Prostate gland (tissue), 2 donors: ENCODE measurements around the gene ABCA7. TPM values are rescaled to one million over a fixed set of nuclear protein-coding genes. Genes with fewer than 3 reads are reported as not detected.

Source experiments
- DNase-seq: peaks from one replicate; pipeline ENCODE4 v3.0.0-alpha.2; 2019; ENCODE audit warnings: low spot score
- H3K27ac ChIP-seq, 2 donors: fragments of 200-600 bp; sonication (generic); 2 replicates each; pipeline ENCODE4 v1.5.1; 2017 to 2019
- H3K27me3 ChIP-seq: fragments of 200-600 bp; sonication (generic); replicated peaks from 2 replicates; pipeline ENCODE4 v1.5.1; 2019; ENCODE audit not compliant: insufficient read depth
- H3K36me3 ChIP-seq, 2 donors: fragments of 200-600 bp; sonication (generic); 1 replicate in 1 of 2; 2 replicates in 1 of 2; pipeline versions ENCODE4 v1.5.1 to v1.8.1; 2017 to 2019
- H3K4me1 ChIP-seq: fragments of 200-600 bp; sonication (generic); replicated peaks from 2 replicates; pipeline ENCODE4 v1.5.1; 2019
- H3K4me3 ChIP-seq, 2 donors: fragments of 200-600 bp; sonication (generic); 2 replicates each; pipeline ENCODE4 v1.5.1; 2017 to 2019
- H3K9me3 ChIP-seq: fragments of 200-600 bp; sonication (generic); 2 replicates; pipeline ENCODE4 v1.5.1; 2017
- POLR2A ChIP-seq: fragments of 450-650 bp; IDR thresholded peaks from one replicate; pipeline ENCODE4 v1.6.1; 2016; ENCODE audit warnings: antibody characterized with exemption, mild to moderate bottlenecking
- POLR2AphosphoS5 ChIP-seq: sonication (generic); formaldehyde crosslinking; IDR thresholded peaks from one replicate; pipeline ENCODE4 v1.6.1; 2017; ENCODE audit warnings: antibody characterized with exemption
- WGBS: methylation state at CpG from one replicate; pipeline ENCODE4 v1.1.5; 2018; 5-methylcytosine and 5-hydroxymethylcytosine counted together
- intact Hi-C: fragments of 100-400 bp; cut with DNase I; formaldehyde crosslinking; loops from one replicate; pipeline ENCODE4 v1.14.2; 2022
- total RNA-seq, 2 donors: library from RNA; depleted of rRNA; stranded (reverse); fragments of >200 nt; gene quantifications; one replicate each; pipeline ENCODE4 v1.1.0, GENCODE V29; 2016
- TF ChIP-seq, protein P1 (sequence below), 4 experiments: fragments of 200-600 bp in 2 of 4; fragments of 450-650 bp in 2 of 4; sonication (generic) in 2 of 4; IDR thresholded peaks; 1 replicate in 3 of 4; 2 replicates in 1 of 4; pipeline ENCODE4 v1.5.1; 2016 to 2019; ENCODE audit warnings: antibody characterized with exemption in 4 of 4, mild to moderate bottlenecking in 2 of 4, moderate library complexity in 2 of 4

Gene ABCA7, protein sequence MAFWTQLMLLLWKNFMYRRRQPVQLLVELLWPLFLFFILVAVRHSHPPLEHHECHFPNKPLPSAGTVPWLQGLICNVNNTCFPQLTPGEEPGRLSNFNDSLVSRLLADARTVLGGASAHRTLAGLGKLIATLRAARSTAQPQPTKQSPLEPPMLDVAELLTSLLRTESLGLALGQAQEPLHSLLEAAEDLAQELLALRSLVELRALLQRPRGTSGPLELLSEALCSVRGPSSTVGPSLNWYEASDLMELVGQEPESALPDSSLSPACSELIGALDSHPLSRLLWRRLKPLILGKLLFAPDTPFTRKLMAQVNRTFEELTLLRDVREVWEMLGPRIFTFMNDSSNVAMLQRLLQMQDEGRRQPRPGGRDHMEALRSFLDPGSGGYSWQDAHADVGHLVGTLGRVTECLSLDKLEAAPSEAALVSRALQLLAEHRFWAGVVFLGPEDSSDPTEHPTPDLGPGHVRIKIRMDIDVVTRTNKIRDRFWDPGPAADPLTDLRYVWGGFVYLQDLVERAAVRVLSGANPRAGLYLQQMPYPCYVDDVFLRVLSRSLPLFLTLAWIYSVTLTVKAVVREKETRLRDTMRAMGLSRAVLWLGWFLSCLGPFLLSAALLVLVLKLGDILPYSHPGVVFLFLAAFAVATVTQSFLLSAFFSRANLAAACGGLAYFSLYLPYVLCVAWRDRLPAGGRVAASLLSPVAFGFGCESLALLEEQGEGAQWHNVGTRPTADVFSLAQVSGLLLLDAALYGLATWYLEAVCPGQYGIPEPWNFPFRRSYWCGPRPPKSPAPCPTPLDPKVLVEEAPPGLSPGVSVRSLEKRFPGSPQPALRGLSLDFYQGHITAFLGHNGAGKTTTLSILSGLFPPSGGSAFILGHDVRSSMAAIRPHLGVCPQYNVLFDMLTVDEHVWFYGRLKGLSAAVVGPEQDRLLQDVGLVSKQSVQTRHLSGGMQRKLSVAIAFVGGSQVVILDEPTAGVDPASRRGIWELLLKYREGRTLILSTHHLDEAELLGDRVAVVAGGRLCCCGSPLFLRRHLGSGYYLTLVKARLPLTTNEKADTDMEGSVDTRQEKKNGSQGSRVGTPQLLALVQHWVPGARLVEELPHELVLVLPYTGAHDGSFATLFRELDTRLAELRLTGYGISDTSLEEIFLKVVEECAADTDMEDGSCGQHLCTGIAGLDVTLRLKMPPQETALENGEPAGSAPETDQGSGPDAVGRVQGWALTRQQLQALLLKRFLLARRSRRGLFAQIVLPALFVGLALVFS (N-terminal part only)
- 10 to 100 TPM; 16.2 to 25.1 TPM for total RNA-seq

DNA sequence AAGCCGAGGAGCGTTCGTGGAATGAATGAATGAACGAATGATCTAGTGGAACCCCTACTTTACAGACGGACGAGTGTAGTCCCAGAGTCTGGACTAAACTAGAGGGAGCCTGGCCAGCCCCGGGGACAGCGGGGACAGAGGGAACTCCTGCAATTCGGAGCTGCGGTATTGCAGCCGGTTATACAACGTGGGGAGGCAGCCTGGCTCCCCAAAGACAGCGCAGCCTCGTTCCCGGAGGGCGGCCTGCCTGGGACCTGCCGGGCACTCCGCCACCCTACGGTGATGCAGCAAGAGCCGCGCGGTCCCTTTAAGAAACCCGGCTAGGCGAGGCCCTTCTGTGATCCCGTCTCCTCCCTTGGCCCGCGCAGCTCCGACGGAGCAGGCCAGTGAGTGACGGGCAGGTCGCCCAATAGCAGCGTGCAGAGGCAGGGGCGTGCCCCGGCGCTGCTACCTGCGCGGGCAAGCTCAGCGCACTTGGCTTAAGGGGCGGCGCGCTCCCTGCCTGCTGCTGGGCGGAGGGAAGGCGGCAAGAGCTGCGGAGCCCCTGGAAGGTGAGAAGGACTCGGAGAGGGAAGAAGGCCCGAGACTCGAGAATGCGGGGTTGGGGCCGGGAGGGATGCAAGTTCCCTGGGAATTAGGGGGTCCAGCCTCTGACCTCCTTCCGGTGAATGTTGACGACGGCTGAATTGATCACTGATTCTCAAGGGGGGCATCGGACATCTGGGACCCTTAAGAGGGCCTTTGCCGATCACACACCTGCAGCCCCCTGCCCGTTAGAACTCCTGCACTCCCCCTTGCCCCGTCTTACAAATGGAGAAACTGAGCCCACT, at the start of gene ABCA7:
Gene ABCA7, plus strand, starts transcription at position 462 of the 830 bp plus-strand sequence. CDS start 1,255 bp downstream, outside the sequence.
- Histone ChIP-seq H3K4me1 (peaks cover 3% of the 10 kb centered on the region), H3K9me3 (no peaks in the 10 kb centered on the region), H3K27ac (peak within 1 kb of the TSS in 1 of 2 donors; percentile 6), H3K36me3 (no peaks in the 10 kb centered on the region), H3K27me3 (no peaks in the 10 kb centered on the region), H3K4me3 (peak within 1 kb of the TSS; percentile 28 to 43)
- WGBS, result under 1% methylated on average over 50 of the region's 56 CpGs
- intact Hi-C loops, result loop anchor here (10.0 kb wide), 1 partner anchor 205 kb away; the partner anchor contains the start of genes ATP5F1D and MIDN
- DNase-seq, result peak; percentile 98
- TF ChIP-seq POLR2A (peak; percentile 76), POLR2AphosphoS5 (peak; percentile 99)
- TF ChIP-seq, protein P1, sequence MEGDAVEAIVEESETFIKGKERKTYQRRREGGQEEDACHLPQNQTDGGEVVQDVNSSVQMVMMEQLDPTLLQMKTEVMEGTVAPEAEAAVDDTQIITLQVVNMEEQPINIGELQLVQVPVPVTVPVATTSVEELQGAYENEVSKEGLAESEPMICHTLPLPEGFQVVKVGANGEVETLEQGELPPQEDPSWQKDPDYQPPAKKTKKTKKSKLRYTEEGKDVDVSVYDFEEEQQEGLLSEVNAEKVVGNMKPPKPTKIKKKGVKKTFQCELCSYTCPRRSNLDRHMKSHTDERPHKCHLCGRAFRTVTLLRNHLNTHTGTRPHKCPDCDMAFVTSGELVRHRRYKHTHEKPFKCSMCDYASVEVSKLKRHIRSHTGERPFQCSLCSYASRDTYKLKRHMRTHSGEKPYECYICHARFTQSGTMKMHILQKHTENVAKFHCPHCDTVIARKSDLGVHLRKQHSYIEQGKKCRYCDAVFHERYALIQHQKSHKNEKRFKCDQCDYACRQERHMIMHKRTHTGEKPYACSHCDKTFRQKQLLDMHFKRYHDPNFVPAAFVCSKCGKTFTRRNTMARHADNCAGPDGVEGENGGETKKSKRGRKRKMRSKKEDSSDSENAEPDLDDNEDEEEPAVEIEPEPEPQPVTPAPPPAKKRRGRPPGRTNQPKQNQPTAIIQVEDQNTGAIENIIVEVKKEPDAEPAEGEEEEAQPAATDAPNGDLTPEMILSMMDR (IDR thresholded peaks at IDR 0.05), result peak in 2 of 4 experiments; percentile 34 to 41

DNA sequence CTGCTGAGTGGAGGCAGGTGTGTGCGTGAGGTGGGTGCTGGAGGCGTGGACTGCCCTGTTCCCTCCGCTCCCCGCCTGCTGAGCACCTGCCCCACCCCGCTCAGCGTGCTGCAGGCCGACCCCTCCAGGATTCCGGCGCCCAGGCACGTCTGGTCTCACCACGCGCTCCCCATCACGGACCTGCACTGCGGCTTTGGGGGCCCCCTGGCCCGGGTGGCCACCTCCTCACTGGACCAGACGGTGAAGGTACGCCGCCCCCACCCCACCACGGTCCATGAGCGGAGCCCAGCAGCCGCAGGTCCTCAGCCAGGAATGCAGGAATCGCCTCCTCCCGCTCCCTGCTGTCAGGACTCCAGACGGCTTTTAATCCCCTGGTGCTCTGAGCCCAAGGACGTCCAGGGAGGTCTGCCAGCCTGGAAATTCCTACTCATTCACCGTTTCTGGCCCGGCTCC, 49.8 kb upstream of the ABCA7 start:
- H3K4me3 ChIP-seq, result no peak overlapping the region
- H3K36me3 ChIP-seq, result peaks cover 0 to 14% of the 10 kb centered on the region in 2 donors
- WGBS, result 73% methylated on average over 26 of the region's 27 CpGs
- no peaks in the 10 kb centered on the region for H3K27me3 ChIP-seq
- TF ChIP-seq POLR2AphosphoS5 (no peak), POLR2A (no peak)
- TF ChIP-seq, protein P1 (IDR thresholded peaks at IDR 0.05), result no peak
- DNase-seq, result no peak
- no peaks in the 10 kb centered on the region for H3K4me1 ChIP-seq
- no peak overlapping the region for H3K27ac ChIP-seq
- H3K9me3 ChIP-seq, result no peaks in the 10 kb centered on the region
- intact Hi-C loops, result no loop called here

DNA sequence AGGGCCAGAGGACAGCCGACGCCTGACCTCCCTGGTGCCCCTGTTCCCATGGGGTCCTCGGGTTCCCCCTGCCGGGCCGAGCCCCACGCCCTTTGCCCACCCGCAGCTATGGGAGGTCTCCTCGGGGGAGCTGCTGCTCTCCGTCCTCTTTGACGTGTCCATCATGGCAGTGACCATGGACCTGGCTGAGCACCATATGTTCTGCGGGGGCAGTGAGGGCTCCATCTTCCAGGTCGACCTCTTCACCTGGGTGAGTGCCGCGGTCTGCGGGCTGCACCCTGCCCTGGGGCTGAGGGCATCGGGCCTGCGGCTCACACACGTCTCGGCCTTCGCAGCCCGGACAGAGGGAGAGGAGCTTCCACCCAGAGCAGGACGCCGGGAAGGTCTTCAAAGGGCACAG, 49.2 kb upstream of the ABCA7 start:
- DNase-seq, result no peak
- Histone ChIP-seq H3K4me1 (no peaks in the 10 kb centered on the region), H3K36me3 (peaks cover 0 to 14% of the 10 kb centered on the region in 2 donors), H3K4me3 (no peak overlapping the region), H3K27me3 (no peaks in the 10 kb centered on the region), H3K27ac (no peak overlapping the region), H3K9me3 (no peaks in the 10 kb centered on the region)
- intact Hi-C loops, result no loop called here
- WGBS, result 87% methylated on average over 15 of the region's 23 CpGs
- TF ChIP-seq POLR2AphosphoS5 (no peak), POLR2A (no peak)
- TF ChIP-seq, protein P1 (IDR thresholded peaks at IDR 0.05), result no peak
